HL-60 (cell line): ENCODE results near the gene THSD7B.

ENCODE experiments used
- DNase-seq, 2 experiments: peaks; one replicate each; pipeline ENCODE4 v3.0.0-alpha.2; 2010 to 2020; ENCODE audit warnings: low read depth in 1 of 2, low spot score in 1 of 2
- H3K27ac ChIP-seq: fragments of 250-450 bp; sonication (Bioruptor Pico); replicated peaks from 2 replicates; pipeline ENCODE4 v1.5.1; 2020; ENCODE audit warnings: mild to moderate bottlenecking, moderate library complexity
- H3K27me3 ChIP-seq: fragments of 250-450 bp; sonication (Bioruptor Pico); 2 replicates; pipeline ENCODE4 v1.5.1; 2021; ENCODE audit warnings: mild to moderate bottlenecking, moderate library complexity; ENCODE audit not compliant: insufficient read depth, poor library complexity, severe bottlenecking
- H3K4me3 ChIP-seq: replicated peaks from 2 replicates; pipeline ENCODE4 v1.5.1; 2011; ENCODE audit warnings: mild to moderate bottlenecking, control low read depth, low read length; ENCODE audit not compliant: insufficient read depth
- CTCF ChIP-seq: IDR thresholded peaks from one replicate; pipeline ENCODE4 v1.5.1; 2011; ENCODE audit warnings: low read length, control low read depth, inconsistent platforms; ENCODE audit not compliant: insufficient read depth
- GABPA ChIP-seq: IDR thresholded peaks from 2 replicates; pipeline ENCODE4 v1.6.1; 2012; ENCODE audit warnings: low read depth
- POLR2AphosphoS5 ChIP-seq: IDR thresholded peaks from 2 replicates; pipeline ENCODE4 v1.6.1; 2012; ENCODE audit warnings: low read depth
- SPI1 ChIP-seq: IDR thresholded peaks from 2 replicates; pipeline ENCODE4 v1.6.1; 2012; ENCODE audit warnings: low read depth, mild to moderate bottlenecking, borderline replicate concordance
- TF ChIP-seq, protein P1 (sequence below): IDR thresholded peaks from 2 replicates; pipeline ENCODE4 v1.6.1; 2012; ENCODE audit warnings: low read depth; ENCODE audit not compliant: insufficient replicate concordance

THSD7B gene

GRCh38 chr2:137249463-137250130, 484.3 kb downstream of the THSD7B start:
- TF ChIP-seq POLR2AphosphoS5 (no peak), SPI1 (no peak), CTCF (no peak), GABPA (no peak)
- no peak for DNase-seq
- Histone ChIP-seq H3K27ac (no peak overlapping the region), H3K27me3 (no peaks in the 10 kb centered on the region), H3K4me3 (no peak overlapping the region)

- DNase-seq: no peak
- TF ChIP-seq GABPA (no peak), CTCF (no peak), POLR2AphosphoS5 (no peak), SPI1 (no peak)
- TF ChIP-seq, protein P1, sequence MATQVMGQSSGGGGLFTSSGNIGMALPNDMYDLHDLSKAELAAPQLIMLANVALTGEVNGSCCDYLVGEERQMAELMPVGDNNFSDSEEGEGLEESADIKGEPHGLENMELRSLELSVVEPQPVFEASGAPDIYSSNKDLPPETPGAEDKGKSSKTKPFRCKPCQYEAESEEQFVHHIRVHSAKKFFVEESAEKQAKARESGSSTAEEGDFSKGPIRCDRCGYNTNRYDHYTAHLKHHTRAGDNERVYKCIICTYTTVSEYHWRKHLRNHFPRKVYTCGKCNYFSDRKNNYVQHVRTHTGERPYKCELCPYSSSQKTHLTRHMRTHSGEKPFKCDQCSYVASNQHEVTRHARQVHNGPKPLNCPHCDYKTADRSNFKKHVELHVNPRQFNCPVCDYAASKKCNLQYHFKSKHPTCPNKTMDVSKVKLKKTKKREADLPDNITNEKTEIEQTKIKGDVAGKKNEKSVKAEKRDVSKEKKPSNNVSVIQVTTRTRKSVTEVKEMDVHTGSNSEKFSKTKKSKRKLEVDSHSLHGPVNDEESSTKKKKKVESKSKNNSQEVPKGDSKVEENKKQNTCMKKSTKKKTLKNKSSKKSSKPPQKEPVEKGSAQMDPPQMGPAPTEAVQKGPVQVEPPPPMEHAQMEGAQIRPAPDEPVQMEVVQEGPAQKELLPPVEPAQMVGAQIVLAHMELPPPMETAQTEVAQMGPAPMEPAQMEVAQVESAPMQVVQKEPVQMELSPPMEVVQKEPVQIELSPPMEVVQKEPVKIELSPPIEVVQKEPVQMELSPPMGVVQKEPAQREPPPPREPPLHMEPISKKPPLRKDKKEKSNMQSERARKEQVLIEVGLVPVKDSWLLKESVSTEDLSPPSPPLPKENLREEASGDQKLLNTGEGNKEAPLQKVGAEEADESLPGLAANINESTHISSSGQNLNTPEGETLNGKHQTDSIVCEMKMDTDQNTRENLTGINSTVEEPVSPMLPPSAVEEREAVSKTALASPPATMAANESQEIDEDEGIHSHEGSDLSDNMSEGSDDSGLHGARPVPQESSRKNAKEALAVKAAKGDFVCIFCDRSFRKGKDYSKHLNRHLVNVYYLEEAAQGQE: no peak
- Histone ChIP-seq H3K27me3 (no peaks in the 10 kb centered on the region), H3K4me3 (no peak overlapping the region), H3K27ac (no peak overlapping the region)
Observed at GRCh38 chr2:137250401-137250800, 485.1 kb downstream of the THSD7B start.

DNA sequence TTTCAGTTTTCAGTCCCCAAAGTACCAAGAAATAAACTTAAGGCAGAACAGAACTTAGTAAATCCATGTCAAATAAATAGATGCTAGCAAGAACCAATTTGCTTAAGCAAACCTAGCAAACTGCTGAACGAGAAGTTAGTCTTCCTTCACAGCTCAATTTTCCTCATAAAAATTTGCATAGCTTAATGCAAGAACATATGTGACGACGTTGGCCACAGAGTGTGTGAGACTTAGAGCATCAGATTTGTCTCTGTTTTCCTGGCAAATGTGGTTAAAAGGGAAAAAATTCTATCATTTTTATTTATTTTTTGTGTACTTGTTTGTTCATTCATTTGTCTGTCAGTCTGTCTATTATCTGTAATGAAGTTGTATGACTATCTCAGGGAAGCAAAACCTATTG, 485.7 kb downstream of the THSD7B start:
- TF ChIP-seq, protein P1: no peak
- TF ChIP-seq GABPA (no peak), POLR2AphosphoS5 (no peak), CTCF (no peak), SPI1 (no peak)
- no peaks in the 10 kb centered on the region for H3K27me3 ChIP-seq
- H3K27ac ChIP-seq: no peak overlapping the region
- no peak overlapping the region for H3K4me3 ChIP-seq
- DNase-seq: no peak

- Histone ChIP-seq H3K27me3 (no peaks in the 10 kb centered on the region), H3K27ac (no peak overlapping the region), H3K4me3 (no peak overlapping the region)
- DNase-seq: no peak
- TF ChIP-seq SPI1: no peak
- no peak for TF ChIP-seq GABPA
- no peak for TF ChIP-seq POLR2AphosphoS5
- no peak for TF ChIP-seq CTCF
- TF ChIP-seq, protein P1: no peak
Observed at GRCh38 chr2:137252934-137253333, 487.6 kb downstream of the THSD7B start.
